ENCODE results near the gene ADAMTS2. TPM values are rescaled to one million over a fixed set of nuclear protein-coding genes. Genes with fewer than 3 reads are reported as not detected.

Gene ADAMTS2
- total and polyA plus RNA-seq, 2 of the 8 experiments (the other 6 are each of a cell fraction or from before 2014, with no cell fraction given) = 6.6 to 7.3 TPM

DNA sequence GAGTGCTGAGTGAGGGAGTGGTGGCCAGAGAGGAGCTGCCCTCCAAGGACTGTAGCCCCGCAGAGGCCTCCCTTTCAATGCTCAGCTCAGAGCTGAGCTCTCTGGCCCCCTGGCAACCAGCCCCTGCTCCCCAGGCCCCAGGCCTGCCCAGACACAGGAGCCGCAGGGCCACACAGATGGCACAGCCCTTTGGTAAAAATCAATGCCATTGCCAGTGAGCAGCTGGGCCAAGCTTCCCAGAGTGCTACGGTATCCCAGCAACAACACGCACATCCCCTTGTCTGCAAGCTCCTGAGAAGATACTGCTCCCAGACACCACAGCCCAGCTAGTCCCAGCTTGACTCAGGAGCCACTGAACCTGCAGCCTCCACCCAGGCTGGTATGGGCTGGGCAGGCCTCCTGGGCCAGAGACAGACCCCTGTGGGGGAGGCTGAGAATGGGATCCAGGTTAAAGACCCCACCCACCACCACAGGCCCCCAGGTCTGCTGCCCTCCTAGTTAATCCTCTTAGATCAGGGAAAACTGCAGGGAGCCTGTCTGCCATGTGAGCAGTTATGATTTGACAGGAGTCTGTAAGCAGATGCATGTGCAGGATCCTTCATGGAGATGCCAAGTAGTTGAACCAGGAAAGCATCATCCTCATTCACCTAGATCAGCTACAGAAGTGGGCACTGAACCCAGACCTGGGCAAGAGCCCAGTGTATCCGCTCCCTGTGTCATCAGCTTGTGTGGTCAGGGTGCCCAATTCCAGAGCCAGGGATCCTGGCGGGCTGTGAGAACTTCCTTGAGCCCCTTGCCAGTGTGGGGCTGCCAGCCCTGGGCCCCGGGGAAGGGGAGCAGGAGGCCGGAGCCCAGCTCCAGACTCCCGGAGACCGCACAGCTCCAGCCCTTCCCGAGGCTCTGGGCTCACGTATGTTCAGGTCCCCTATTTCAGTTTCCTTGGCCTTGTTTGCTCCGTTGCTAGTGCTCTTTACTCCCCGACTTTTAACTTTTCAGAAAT is 26.7 kb upstream of the ADAMTS2 start:
- Histone ChIP-seq H2AFZ (ENCODE audit: low read length) (no peak overlapping the region), H3K79me2 (ENCODE audit: control insufficient read depth in 1 of 2, insufficient read depth in 2 of 2, low read length in 2 of 2) (no peaks in the 10 kb centered on the region), H2BK20ac (ENCODE audit: low read length) (no peak overlapping the region), H2BK15ac (ENCODE audit: low read length) (no peak overlapping the region), H3K79me1 (ENCODE audit: low read depth, low read length) (no peaks in the 10 kb centered on the region), H3K23me2 (ENCODE audit: low read depth, low read length) (no peaks in the 10 kb centered on the region), H3K27ac (ENCODE audit: low read depth, low read length) (no peak overlapping the region), H2BK120ac (replicated peaks; ENCODE audit: low read depth, low read length) (no peak overlapping the region), H4K91ac (replicated peaks; ENCODE audit: insufficient read length, low read length) (no peak overlapping the region), H2AK5ac (ENCODE audit: low read depth, low read length) (no peak overlapping the region), H2BK5ac (ENCODE audit: low read depth, low read length) (no peak overlapping the region), H3K56ac (replicated peaks; ENCODE audit: insufficient read length, low read depth, low read length) (no peak overlapping the region), H3K27me3 (replicated peaks in 1 of 4; ENCODE audit: control insufficient read depth in 3 of 4, extremely low read depth in 1 of 4, insufficient read depth in 3 of 4, low read length in 3 of 4) (no peaks in the 10 kb centered on the region; a peak in 1 of 7 replicates), H4K20me1 (replicated peaks in 1 of 2; ENCODE audit: control insufficient read depth in 1 of 2, insufficient read depth in 2 of 2, low read length in 2 of 2) (no peaks in the 10 kb centered on the region), H3K18ac (ENCODE audit: extremely low read depth, low read length) (no peak overlapping the region), H4K8ac (ENCODE audit: extremely low read depth, insufficient read depth, low read length) (no peak overlapping the region), H2BK12ac (ENCODE audit: low read depth, low read length) (no peak overlapping the region), H3K9me3 (ENCODE audit: insufficient read depth in 2 of 2, low read depth in 1 of 2, low read length in 1 of 2) (peaks cover 0 to 4% of the 10 kb centered on the region in 2 experiments; a peak in 1 of 4 replicates), H3K4me1 (replicated peaks in 1 of 4; ENCODE audit: control insufficient read depth in 3 of 4, insufficient read depth in 4 of 4, low read length in 3 of 4) (no peaks in the 10 kb centered on the region), H4K5ac (ENCODE audit: insufficient read length, low read depth, low read length) (no peak overlapping the region), H3K9ac (replicated peaks in 1 of 4; ENCODE audit: extremely low read depth in 1 of 4, low read depth in 3 of 4, low read length in 3 of 4) (no peak overlapping the region), H3K36me3 (ENCODE audit: control insufficient read depth in 2 of 4, insufficient read depth in 4 of 4, low read length in 3 of 4) (no peaks in the 10 kb centered on the region), H3K14ac (ENCODE audit: insufficient read length) (no peak overlapping the region), H3K4me2 (ENCODE audit: insufficient read depth in 1 of 2, low read depth in 2 of 2, low read length in 2 of 2) (no peak overlapping the region), H3K4ac (replicated peaks; ENCODE audit: insufficient read length, low read depth, low read length) (no peak overlapping the region), H3K23ac (ENCODE audit: insufficient read length) (no peak overlapping the region), H3K4me3 (ENCODE audit: extremely low read depth in 1 of 4, insufficient read depth in 2 of 4, low read depth in 3 of 4, low read length in 4 of 4) (no peak overlapping the region)
- ChIA-PET CTCF (ENCODE audit: partially characterized antibody) (interaction anchor here (0.5 to 2.0 kb wide), 6 partner anchors 9 to 122 kb away, joined by 3 to 8 read pairs (median 4); no protein-coding TSS in a partner anchor), POLR2A (ENCODE audit: partially characterized antibody) (no interaction called here)
- DNase-seq (ENCODE audit: low read depth in 1 of 2, low spot score in 2 of 2) (no peak), FAIRE-seq (no peak)
- 91% methylated on average over 13 of the region's 14 CpGs; no CpG with 5 or more reads in 1 of the 2 experiments for WGBS, 2 experiments (ENCODE audit: extremely low coverage in 1 of 2, insufficient coverage in 1 of 2, insufficient read length in 1 of 2, insufficient replicate concordance in 2 of 2, low coverage in 1 of 2, low lambda C conversion rate in 2 of 2, missing lambda C conversion rate in 1 of 2)
- TF ChIP-seq POLR2A (IDR thresholded peaks at IDR 0.05; ENCODE audit: control extremely low read depth in 1 of 2, low read depth in 2 of 2, low read length in 2 of 2) (no peak), TAF1 (IDR thresholded peaks at IDR 0.05; ENCODE audit: low read depth, low read length) (no peak), TCF12 (IDR thresholded peaks at IDR 0.05; ENCODE audit: low read depth, low read length) (no peak)
- TF ChIP-seq, protein P1, sequence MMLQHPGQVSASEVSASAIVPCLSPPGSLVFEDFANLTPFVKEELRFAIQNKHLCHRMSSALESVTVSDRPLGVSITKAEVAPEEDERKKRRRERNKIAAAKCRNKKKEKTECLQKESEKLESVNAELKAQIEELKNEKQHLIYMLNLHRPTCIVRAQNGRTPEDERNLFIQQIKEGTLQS (IDR thresholded peaks at IDR 0.05; ENCODE audit: insufficient read depth, low read depth, low read length) = no peak
